Thyroid gland (tissue), 4 donors: ENCODE results near the gene CNTN2. TPM values are rescaled to one million over a fixed set of nuclear protein-coding genes. Genes with fewer than 3 reads are reported as not detected.

Source experiments
- DNase-seq, 2 donors: peaks; one replicate each; pipeline ENCODE4 v3.0.0-alpha.2; 2019
- H3K27ac ChIP-seq, 3 donors: fragments of 200-600 bp; sonication (generic); 1 replicate in 2 of 3; 2 replicates in 1 of 3; pipeline ENCODE4 v1.5.1; 2016 to 2019; ENCODE audit warnings: mild to moderate bottlenecking in 1 of 3, moderate library complexity in 1 of 3
- H3K27me3 ChIP-seq: fragments of 200-600 bp; sonication (generic); one replicate; pipeline ENCODE4 v1.5.1; 2019
- H3K36me3 ChIP-seq, 2 donors: fragments of 200-600 bp; sonication (generic); one replicate each; pipeline ENCODE4 v1.5.1; 2016 to 2019
- H3K4me1 ChIP-seq, 2 donors: fragments of 200-600 bp; sonication (generic); one replicate each; pipeline ENCODE4 v1.5.1; 2017 to 2019
- H3K4me3 ChIP-seq, 3 donors: fragments of 200-600 bp; sonication (generic); replicated peaks in 1 of 3; 1 replicate in 2 of 3; 2 replicates in 1 of 3; pipeline ENCODE4 v1.5.1; 2016; ENCODE audit warnings: mild to moderate bottlenecking in 1 of 3
- H3K9me3 ChIP-seq: fragments of 200-600 bp; sonication (generic); one replicate; pipeline ENCODE4 v1.5.1; 2017
- CTCF ChIP-seq, 6 experiments: fragments of 200-600 bp in 3 of 6; fragments of 450-650 bp in 3 of 6; sonication (generic) in 3 of 6; IDR thresholded peaks; one replicate each; pipeline ENCODE4 v1.5.1; 2016 to 2019; ENCODE audit warnings: antibody characterized with exemption in 6 of 6, mild to moderate bottlenecking in 2 of 6, inconsistent platforms in 1 of 6, moderate library complexity in 1 of 6
- POLR2A ChIP-seq, 2 donors: fragments of 450-650 bp; IDR thresholded peaks; one replicate each; pipeline ENCODE4 v1.6.1; 2017; ENCODE audit warnings: antibody characterized with exemption in 2 of 2, mild to moderate bottlenecking in 2 of 2, moderate library complexity in 1 of 2
- WGBS, 2 donors: methylation state at CpG; one replicate each; pipeline ENCODE4 v1.1.5; 2017; 5-methylcytosine and 5-hydroxymethylcytosine counted together
- intact Hi-C: fragments of 100-400 bp; cut with DNase I; formaldehyde crosslinking; loops from one replicate; pipeline ENCODE4 v1.15.1; 2023
- total RNA-seq, 4 donors: library from RNA; depleted of rRNA; stranded (reverse); fragments of >200 nt; gene quantifications; one replicate each; pipeline ENCODE4 v1.2.3, GENCODE V29; 2016

CNTN2 gene
- total RNA-seq, 4 donors from 2014 or later, result 0.20 to 0.45 (median 0.27) TPM; not detected in 1

GRCh38 chr1:205028924-205029323 lies 14.1 kb upstream of the CNTN2 start:
- intact Hi-C loops, result no loop called here
- no peaks in the 10 kb centered on the region for H3K9me3 ChIP-seq
- WGBS, 2 donors, result 62 to 65% methylated on average over 4 of the region's 4 CpGs
- H3K27me3 ChIP-seq, result no peaks in the 10 kb centered on the region
- no peak overlapping the region for H3K27ac ChIP-seq
- TF ChIP-seq POLR2A (IDR thresholded peaks at IDR 0.05), result no peak
- TF ChIP-seq CTCF (IDR thresholded peaks at IDR 0.05), result no peak
- H3K36me3 ChIP-seq, result no peaks in the 10 kb centered on the region
- H3K4me3 ChIP-seq, result no peak overlapping the region
- DNase-seq, result no peak
- no peaks in the 10 kb centered on the region for H3K4me1 ChIP-seq

- Histone ChIP-seq H3K27me3 (no peaks in the 10 kb centered on the region), H3K4me3 (no peak overlapping the region), H3K4me1 (no peaks in the 10 kb centered on the region), H3K36me3 (no peaks in the 10 kb centered on the region), H3K9me3 (no peaks in the 10 kb centered on the region), H3K27ac (no peak overlapping the region)
- TF ChIP-seq CTCF (IDR thresholded peaks at IDR 0.05) (no peak), POLR2A (IDR thresholded peaks at IDR 0.05) (no peak)
- intact Hi-C loops, result no loop called here
- 68 to 73% methylated on average over 6 of the region's 6 CpGs for WGBS, 2 donors
- no peak for DNase-seq
These were observed 12.8 kb upstream of the CNTN2 start for GRCh38 chr1:205030241-205030640.

- Histone ChIP-seq H3K9me3 (no peaks in the 10 kb centered on the region), H3K27me3 (no peaks in the 10 kb centered on the region), H3K4me3 (no peak overlapping the region), H3K4me1 (no peaks in the 10 kb centered on the region), H3K27ac (no peak overlapping the region), H3K36me3 (no peaks in the 10 kb centered on the region)
- intact Hi-C loops, result no loop called here
- TF ChIP-seq CTCF (IDR thresholded peaks at IDR 0.05) (no peak), POLR2A (IDR thresholded peaks at IDR 0.05) (no peak)
- 47 to 65% methylated on average over 10 to 11 of the region's 11 CpGs for WGBS, 2 donors
- DNase-seq, result no peak
These were observed 12.1 kb upstream of the CNTN2 start for GRCh38 chr1:205030896-205031295.

- Histone ChIP-seq H3K27ac (no peak overlapping the region), H3K4me3 (no peak overlapping the region), H3K9me3 (no peaks in the 10 kb centered on the region), H3K36me3 (no peaks in the 10 kb centered on the region), H3K27me3 (no peaks in the 10 kb centered on the region), H3K4me1 (no peaks in the 10 kb centered on the region)
- intact Hi-C loops, result no loop called here
- no peak for DNase-seq
- TF ChIP-seq CTCF (IDR thresholded peaks at IDR 0.05) (no peak), POLR2A (IDR thresholded peaks at IDR 0.05) (no peak)
- WGBS, 2 donors, result 89 to 90% methylated on average over 7 of the region's 7 CpGs
These were observed 10.5 kb upstream of the CNTN2 start for GRCh38 chr1:205032508-205032907.

GRCh38 chr1:205037539-205037938 lies 5.5 kb upstream of the CNTN2 start:
- no peak for TF ChIP-seq CTCF (IDR thresholded peaks at IDR 0.05)
- TF ChIP-seq POLR2A (IDR thresholded peaks at IDR 0.05), result no peak
- Histone ChIP-seq H3K27ac (no peak overlapping the region), H3K27me3 (no peaks in the 10 kb centered on the region), H3K9me3 (no peaks in the 10 kb centered on the region), H3K4me1 (no peaks in the 10 kb centered on the region), H3K36me3 (no peaks in the 10 kb centered on the region), H3K4me3 (no peak overlapping the region)
- intact Hi-C loops, result no loop called here
- WGBS, 2 donors, result 88% methylated on average over 9 of the region's 9 CpGs
- DNase-seq, result no peak
